HEK293 (cell line): Measurements from ENCODE around the gene TREM2.

ENCODE experiments used
- KLF16 ChIP-seq: fragments of 450-650 bp; formaldehyde crosslinking; IDR thresholded peaks from 2 replicates; pipeline ENCODE4 v1.5.1; 2017; ENCODE audit warnings: missing biosample characterization, missing genetic modification characterization
- TF ChIP-seq, protein P1 (sequence below): fragments of 450-650 bp; formaldehyde crosslinking; IDR thresholded peaks from 2 replicates; pipeline ENCODE4 v1.5.1; 2016; ENCODE audit warnings: missing biosample characterization, missing genetic modification characterization
- TF ChIP-seq, protein P2 (sequence below): fragments of 450-650 bp; formaldehyde crosslinking; IDR thresholded peaks from 2 replicates; pipeline ENCODE4 v1.5.1; 2016; ENCODE audit warnings: missing biosample characterization, missing genetic modification characterization

DNA sequence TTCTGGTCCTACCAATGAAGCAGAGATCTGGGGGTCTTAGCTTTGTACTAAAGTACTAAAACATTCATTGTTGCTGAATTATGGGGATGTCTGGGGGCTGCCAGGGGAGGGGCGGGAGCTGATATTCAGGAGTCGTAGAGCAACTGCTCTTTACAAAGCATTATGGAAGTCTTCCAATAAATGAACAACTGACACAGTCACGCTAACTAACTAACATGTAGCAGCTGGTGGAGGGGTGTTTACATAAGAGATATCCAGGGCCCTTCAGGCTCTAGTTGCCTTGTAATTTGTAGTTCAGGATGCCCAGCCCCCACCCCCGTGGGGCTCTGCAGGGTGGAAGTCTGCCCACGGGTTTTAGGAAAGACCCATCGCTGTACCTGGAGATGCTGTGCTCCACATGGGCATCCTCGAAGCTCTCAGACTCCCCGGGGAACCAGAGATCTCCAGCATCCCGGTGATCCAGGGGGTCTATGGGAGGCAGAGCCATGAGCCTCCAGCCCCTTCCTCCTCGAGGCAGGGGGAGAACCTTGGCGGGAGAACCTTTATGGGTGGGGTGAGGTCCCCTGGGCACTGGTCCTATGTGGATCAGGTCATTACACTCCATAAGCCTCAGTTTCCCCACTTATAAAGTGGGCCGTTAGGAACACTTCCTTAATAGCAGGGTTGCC, 3.4 kb downstream of the TREM2 start:
- TF ChIP-seq, protein P1, sequence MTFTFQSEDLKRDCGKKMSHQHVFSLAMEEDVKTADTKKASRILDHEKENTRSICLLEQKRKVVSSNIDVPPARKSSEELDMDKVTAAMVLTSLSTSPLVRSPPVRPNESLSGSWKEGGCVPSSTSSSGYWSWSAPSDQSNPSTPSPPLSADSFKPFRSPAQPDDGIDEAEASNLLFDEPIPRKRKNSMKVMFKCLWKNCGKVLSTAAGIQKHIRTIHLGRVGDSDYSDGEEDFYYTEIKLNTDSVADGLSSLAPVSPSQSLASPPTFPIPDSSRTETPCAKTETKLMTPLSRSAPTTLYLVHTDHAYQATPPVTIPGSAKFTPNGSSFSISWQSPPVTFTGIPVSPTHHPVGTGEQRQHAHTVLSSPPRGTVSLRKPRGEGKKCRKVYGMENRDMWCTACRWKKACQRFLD (tag by site-specific recombination) = no peak
- TF ChIP-seq, protein P2, sequence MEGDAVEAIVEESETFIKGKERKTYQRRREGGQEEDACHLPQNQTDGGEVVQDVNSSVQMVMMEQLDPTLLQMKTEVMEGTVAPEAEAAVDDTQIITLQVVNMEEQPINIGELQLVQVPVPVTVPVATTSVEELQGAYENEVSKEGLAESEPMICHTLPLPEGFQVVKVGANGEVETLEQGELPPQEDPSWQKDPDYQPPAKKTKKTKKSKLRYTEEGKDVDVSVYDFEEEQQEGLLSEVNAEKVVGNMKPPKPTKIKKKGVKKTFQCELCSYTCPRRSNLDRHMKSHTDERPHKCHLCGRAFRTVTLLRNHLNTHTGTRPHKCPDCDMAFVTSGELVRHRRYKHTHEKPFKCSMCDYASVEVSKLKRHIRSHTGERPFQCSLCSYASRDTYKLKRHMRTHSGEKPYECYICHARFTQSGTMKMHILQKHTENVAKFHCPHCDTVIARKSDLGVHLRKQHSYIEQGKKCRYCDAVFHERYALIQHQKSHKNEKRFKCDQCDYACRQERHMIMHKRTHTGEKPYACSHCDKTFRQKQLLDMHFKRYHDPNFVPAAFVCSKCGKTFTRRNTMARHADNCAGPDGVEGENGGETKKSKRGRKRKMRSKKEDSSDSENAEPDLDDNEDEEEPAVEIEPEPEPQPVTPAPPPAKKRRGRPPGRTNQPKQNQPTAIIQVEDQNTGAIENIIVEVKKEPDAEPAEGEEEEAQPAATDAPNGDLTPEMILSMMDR = no peak
- TF ChIP-seq KLF16 (tag by site-specific recombination) = no peak
